H1 (cell line): ENCODE measurements around the gene ZNF254.

Experiments used
- POLR2A ChIP-seq, 2 experiments: IDR thresholded peaks; 1 replicate in 1 of 2; 2 replicates in 1 of 2; pipeline ENCODE4 v1.6.1; 2011; ENCODE audit warnings: low read depth in 2 of 2, low read length in 2 of 2, mild to moderate bottlenecking in 2 of 2; ENCODE audit errors: control extremely low read depth in 1 of 2
- TF ChIP-seq, protein P1 (sequence below), 3 experiments: IDR thresholded peaks; 1 replicate in 2 of 3; 2 replicates in 1 of 3; pipeline versions ENCODE4 v1.5.1 to v1.6.1; 2011; ENCODE audit warnings: low read length in 3 of 3, mild to moderate bottlenecking in 3 of 3, inconsistent platforms in 2 of 3, low read depth in 1 of 3, moderate library complexity in 1 of 3; ENCODE audit not compliant: insufficient read depth in 1 of 3; ENCODE audit errors: control extremely low read depth in 1 of 3

DNA sequence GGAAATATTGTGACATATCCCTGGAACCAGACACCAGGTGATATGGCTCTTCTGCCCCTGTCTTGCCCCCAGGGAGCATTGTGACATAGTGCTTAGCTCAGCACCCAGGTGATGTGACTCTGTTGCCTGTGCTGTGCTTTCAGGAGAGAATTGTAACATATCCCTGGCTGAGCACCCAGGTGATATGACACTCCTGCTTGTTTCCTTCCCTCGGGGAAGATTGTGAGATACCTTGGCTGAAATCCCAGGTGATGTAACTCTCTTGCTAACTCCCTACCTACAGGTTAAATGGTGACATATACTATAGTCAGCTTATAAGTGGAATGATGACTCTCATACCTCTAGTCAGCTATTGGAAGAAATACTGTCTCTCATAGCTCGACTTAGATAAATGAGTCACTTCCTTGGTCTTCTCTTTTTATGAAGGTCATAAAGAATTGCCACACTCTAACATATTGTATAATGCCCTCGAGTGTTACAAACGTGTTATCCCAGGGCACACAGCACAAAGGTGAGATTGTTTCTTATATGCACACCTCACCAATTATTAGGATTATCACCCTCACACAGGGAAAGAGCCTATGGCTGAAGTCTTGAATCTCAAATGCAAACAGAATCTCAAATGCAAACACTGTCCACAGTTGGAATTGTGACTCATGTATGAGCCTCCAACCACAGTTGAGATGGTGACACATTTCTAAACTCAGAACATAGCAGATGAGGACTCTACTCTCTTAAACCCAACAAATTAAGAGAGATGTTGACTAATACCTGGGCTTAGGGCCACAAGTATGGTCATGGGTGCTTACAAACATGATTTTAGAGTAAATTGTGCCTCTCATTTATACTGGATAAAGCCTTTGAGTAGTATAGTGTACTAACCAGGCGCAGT is 32.7 kb upstream of the ZNF254 start:
- no peak for TF ChIP-seq POLR2A (IDR thresholded peaks at IDR 0.05; ENCODE audit: control extremely low read depth in 1 of 2, low read depth in 2 of 2, low read length in 2 of 2)
- TF ChIP-seq, protein P1, sequence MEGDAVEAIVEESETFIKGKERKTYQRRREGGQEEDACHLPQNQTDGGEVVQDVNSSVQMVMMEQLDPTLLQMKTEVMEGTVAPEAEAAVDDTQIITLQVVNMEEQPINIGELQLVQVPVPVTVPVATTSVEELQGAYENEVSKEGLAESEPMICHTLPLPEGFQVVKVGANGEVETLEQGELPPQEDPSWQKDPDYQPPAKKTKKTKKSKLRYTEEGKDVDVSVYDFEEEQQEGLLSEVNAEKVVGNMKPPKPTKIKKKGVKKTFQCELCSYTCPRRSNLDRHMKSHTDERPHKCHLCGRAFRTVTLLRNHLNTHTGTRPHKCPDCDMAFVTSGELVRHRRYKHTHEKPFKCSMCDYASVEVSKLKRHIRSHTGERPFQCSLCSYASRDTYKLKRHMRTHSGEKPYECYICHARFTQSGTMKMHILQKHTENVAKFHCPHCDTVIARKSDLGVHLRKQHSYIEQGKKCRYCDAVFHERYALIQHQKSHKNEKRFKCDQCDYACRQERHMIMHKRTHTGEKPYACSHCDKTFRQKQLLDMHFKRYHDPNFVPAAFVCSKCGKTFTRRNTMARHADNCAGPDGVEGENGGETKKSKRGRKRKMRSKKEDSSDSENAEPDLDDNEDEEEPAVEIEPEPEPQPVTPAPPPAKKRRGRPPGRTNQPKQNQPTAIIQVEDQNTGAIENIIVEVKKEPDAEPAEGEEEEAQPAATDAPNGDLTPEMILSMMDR (IDR thresholded peaks at IDR 0.05; ENCODE audit: control extremely low read depth in 1 of 3, insufficient read depth in 1 of 3, low read depth in 1 of 3, low read length in 3 of 3), result no peak
